HG03521 (cell line): ENCODE measurements around the gene MET.
"Not testable (repeated sequence)": the region's sequence is repeated elsewhere in the genome, so short reads cannot be mapped to it uniquely, and the experiment has no call there.

Experiments used
- ATAC-seq: cut with Tn5 transposase; IDR thresholded peaks from one replicate; pipeline ENCODE4 v1.9.1; 2021; ENCODE audit warnings: mild to moderate bottlenecking, moderate library complexity; ENCODE audit not compliant: unreplicated experiment

Gene MET

DNA sequence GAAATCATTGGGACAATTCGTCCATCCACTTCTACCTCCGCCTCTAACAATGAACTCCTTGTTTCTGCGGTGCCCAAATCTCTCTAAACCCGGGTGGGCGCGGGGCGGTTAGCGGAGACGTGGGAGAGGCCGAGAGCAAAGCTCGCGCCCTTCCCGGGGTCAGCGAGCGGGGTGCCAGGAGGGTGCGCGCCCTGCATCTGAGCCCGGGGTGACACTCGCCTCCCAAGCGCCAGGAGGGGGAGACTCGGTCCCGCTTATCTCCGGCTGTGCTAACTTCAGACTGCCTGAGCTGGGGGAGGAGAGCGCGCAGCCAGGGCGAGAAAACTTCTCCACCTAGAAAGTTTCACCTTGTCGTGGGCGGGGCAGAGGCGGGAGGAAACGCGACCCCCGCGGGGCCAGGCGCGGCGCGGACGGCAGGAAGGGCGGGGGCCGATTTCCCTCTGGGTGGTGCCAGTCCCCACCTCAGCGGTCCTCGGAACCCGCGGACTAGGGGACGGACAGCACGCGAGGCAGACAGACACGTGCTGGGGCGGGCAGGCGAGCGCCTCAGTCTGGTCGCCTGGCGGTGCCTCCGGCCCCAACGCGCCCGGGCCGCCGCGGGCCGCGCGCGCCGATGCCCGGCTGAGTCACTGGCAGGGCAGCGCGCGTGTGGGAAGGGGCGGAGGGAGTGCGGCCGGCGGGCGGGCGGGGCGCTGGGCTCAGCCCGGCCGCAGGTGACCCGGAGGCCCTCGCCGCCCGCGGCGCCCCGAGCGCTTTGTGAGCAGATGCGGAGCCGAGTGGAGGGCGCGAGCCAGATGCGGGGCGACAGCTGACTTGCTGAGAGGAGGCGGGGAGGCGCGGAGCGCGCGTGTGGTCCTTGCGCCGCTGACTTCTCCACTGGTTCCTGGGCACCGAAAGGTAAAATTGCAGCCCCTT is at the start of gene MET:
Gene MET, plus strand, starts transcription at position 516 of the 915 bp plus-strand sequence. CDS start 26,889 bp downstream, outside the sequence.
- ATAC-seq = peak; percentile 88

GRCh38 chr7:116626886-116627285 is 45.1 kb upstream of the MET start:
- no peak for ATAC-seq

GRCh38 chr7:116629051-116629463 is 42.9 kb upstream of the MET start:
- no peak for ATAC-seq

DNA sequence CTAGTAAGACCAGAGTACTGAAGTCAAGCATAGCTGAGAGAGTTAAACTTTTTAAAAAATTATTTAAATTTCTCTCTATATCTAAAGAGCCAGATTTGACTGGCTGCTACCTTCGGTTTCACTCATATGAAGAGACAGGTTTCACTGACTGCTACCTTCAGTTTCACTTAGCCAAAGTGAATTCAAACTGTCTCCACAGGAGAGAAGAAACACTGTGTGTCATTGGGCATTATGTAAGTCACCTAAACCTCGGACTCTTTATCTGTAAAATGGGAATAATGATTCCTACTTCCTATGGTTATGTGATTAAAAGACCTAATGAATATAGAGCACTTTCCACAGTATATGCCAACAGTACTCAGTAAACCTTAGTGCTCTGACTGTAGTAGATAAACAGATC is 41.6 kb upstream of the MET start:
- peak; percentile 98 for ATAC-seq

GRCh38 chr7:116630932-116631671 is 40.9 kb upstream of the MET start:
- peak; percentile 21 for ATAC-seq

GRCh38 chr7:116631676-116632075 is 40.3 kb upstream of the MET start:
- no peak for ATAC-seq

DNA sequence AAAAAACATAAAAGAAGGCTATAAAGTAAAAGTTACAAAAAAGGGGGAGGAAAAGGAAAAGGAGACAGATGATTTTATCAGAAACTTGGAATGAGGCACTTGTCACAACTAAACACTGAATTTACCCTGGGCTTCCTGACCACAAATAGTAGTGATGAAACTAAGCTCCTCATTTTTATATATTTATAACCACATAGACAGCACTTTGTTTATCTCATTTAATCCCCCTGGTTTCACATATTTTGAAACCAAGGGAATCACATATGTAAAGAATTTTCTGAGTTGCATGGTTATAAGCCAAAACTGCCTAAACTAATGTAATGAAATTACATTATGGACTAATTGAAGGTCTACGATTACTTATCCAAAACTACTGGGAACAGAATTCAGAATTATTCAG is 39.6 kb upstream of the MET start:
- no peak for ATAC-seq

- ATAC-seq = no peak
Measured at GRCh38 chr7:116633131-116633988, 38.6 kb upstream of the MET start.

- ATAC-seq = no peak
Measured at GRCh38 chr7:116636997-116637396, 35.0 kb upstream of the MET start.

GRCh38 chr7:116638592-116638991 is 33.4 kb upstream of the MET start:
- ATAC-seq = not testable (repeated sequence)

DNA sequence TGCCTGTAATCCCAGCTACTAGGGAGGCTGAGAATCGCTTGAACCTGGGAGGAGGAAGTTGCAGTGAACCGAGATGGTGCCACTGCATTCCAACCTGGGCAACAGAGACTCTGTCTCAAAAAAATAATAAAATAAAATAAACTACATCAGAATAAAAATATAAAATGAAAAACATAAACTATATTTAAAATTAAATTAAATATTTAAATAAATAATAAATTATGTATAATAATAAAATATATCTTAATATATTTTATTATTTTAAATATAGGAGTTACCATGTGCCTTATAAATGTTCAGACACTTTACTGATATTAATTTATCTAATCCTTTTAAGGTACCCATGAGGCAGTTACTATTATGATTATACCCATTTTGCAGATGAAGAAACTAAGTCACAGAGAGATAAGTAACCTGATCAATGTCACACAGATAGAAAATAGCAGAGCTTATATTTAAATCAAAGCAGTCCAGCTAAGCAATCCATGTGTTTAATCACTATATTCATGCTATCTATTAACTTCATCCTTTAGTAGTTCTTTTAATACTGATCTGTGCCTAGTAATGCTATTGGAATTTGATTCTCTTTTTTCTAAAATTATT is 30.3 kb upstream of the MET start:
- no peak for ATAC-seq

GRCh38 chr7:116643148-116643547 is 28.8 kb upstream of the MET start:
- ATAC-seq = not testable (repeated sequence)

DNA sequence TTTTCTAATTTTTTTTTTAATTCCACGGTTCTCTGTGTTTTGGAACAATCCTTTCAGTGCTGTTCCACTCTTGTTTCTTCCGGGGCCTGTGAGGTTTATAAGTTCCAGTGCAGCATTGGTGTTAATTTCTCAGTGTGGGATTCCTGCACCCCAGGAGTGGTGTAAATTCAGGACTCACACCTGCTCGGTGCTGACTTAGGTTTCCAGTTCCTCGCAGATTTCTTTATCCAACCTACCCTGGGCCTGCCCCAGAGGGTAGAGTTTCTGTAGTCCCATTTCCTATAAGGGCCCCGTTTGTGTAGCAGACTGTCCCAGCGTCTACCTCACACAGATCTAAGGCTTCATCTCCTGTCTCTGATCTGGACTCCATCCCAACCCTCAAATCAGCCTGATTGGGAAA is 27.4 kb upstream of the MET start:
- no peak for ATAC-seq

DNA sequence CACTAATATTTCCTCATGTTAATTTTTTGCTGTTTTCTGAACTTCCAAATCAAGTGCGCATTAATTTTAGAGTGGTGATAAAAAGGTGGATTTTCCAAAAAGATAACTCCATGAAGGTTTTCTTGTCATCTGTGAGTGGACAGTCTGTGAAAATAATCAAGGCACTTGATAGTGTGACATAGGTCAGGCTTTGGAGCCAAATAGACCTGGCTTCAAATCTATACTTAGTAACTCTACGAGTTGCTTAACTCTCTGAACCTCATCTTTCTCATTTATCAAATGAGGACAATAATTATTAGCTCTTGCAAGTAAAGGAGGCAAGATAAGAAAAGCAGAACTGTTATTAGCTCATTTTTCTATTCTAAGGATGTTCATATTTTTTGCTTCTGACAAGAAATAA is 24.7 kb upstream of the MET start:
- no peak for ATAC-seq

- no peak for ATAC-seq
Measured at GRCh38 chr7:116647861-116648260, 24.1 kb upstream of the MET start.

DNA sequence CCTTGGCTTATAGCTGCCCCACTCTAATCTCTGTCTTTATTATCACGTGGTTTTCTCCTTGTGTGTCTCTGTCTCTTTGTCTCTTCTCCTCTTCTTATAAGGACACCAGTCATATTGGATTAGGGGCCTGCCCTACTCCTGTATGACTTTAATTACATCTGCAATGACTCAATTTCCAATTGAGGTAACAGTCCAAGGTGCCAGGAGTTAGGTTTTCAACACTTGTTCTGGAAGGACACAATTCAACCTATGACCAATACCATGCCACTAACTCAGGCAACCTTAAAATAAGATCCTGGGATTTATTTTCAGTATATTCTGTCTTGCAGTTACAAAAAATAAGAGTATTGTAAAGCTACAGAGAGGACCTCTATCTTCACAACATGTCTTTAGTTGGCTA is 21.6 kb upstream of the MET start:
- no peak for ATAC-seq

DNA sequence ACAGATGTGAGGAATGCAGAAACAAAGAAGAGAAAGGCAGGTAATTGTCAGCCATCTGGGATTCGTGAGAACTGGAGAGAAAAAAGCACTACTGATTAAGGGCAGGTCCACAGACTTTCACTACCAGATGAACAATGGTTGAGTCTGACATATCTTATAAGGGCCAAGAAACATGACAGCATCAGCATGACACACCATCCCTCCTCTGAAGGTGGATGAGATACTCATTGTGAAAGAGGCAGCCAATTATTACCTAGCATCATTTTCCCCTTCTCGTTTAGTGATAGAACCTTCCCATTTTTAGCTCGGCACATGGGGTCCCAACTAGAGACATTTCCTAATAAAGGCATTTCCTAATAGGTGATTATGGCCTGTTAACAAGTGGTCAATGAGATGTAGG is 19.2 kb upstream of the MET start:
- ATAC-seq = no peak

DNA sequence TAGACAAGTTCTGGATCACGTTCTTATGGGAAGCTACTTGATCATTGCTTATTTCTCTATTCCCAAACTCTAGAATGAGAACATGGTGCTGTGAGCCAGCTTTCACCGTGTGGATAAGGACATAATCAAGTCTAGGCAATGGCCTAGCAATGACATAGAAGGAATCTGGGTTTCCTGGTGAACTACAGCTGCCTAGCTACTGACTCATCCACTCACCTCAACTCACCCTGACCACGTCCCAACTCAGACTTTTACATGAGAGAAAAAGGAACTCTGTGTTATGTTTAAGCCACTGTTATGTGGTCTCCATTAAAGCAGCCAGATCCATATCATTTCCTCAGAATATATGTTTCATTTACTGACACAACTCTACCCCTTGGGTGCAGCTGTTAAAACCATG is 18.8 kb upstream of the MET start:
- no peak for ATAC-seq

GRCh38 chr7:116653646-116654045 is 18.4 kb upstream of the MET start:
- no peak for ATAC-seq

DNA sequence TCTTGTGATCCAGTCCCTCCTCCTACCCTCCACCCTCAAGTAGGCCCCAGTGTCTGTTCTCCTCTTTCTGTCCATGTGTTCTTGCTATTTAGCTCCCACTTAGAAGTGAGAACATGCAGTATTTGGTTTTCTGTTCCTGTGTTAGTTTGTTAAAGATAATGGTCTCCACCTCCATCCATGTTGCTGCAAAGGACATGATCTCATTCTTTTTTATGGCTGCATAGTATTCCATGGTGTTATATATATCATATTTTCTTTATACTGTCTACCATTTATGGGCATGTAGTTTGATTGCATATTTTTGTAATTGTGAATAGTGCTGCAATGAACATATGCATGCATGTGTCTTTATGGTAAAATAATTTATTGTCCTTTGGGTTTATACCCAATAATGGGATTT is 12.7 kb upstream of the MET start:
- ATAC-seq = not testable (repeated sequence)

- no peak for ATAC-seq
Measured at GRCh38 chr7:116661865-116662264, 10.1 kb upstream of the MET start.
